GM12878 (cell line): ENCODE results near the gene USP46. TPM values are rescaled to one million over a fixed set of nuclear protein-coding genes. Genes with fewer than 3 reads are reported as not detected.

Experiments
- BHLHE40 ChIP-seq, 2 experiments: fragments of 450-650 bp in 1 of 2; IDR thresholded peaks; 2 replicates each; pipeline ENCODE4 v1.6.1; 2011 to 2017; ENCODE audit warnings: low read depth in 2 of 2, borderline replicate concordance in 1 of 2, improper control_type of control experiment in 1 of 2, low read length in 1 of 2, mild to moderate bottlenecking in 1 of 2
- CHD2 ChIP-seq: IDR thresholded peaks from 2 replicates; pipeline ENCODE4 v1.6.1; 2011; ENCODE audit warnings: low read depth, low read length, improper control_type of control experiment, borderline replicate concordance
- EED ChIP-seq: sonication (generic); IDR thresholded peaks from 2 replicates; pipeline ENCODE4 v1.6.1; 2016; ENCODE audit warnings: antibody characterized with exemption, low read depth
- HDAC2 ChIP-seq: fragments of 200-600 bp; sonication (generic); IDR thresholded peaks from 2 replicates; pipeline ENCODE4 v1.6.1; 2017
- HDAC6 ChIP-seq: fragments of 200-600 bp; sonication (generic); IDR thresholded peaks from one replicate; pipeline ENCODE4 v1.8.0; 2017; ENCODE audit warnings: antibody characterized with exemption; ENCODE audit not compliant: unreplicated experiment
- HSF1 ChIP-seq: fragments of 150-350 bp; IDR thresholded peaks from 2 replicates; pipeline ENCODE4 v1.6.1; 2014; ENCODE audit warnings: mild to moderate bottlenecking, low read depth, low read length
- KLF5 ChIP-seq: fragments of 450-650 bp; IDR thresholded peaks from 2 replicates; pipeline ENCODE4 v1.6.1; 2014; ENCODE audit warnings: mild to moderate bottlenecking; ENCODE audit not compliant: partially characterized antibody
- MAX ChIP-seq: IDR thresholded peaks from 2 replicates; pipeline ENCODE4 v1.6.1; 2012; ENCODE audit warnings: low read depth, low read length, improper control_type of control experiment
- MEF2A ChIP-seq: IDR thresholded peaks from 2 replicates; pipeline ENCODE4 v1.6.1; 2011; ENCODE audit warnings: low read depth, mild to moderate bottlenecking, low read length, moderate library complexity; ENCODE audit not compliant: insufficient read depth
- MTA2 ChIP-seq: fragments of 450-650 bp; IDR thresholded peaks from 2 replicates; pipeline ENCODE4 v1.6.1; 2016; ENCODE audit warnings: low read depth, mild to moderate bottlenecking, moderate library complexity
- MXI1 ChIP-seq: fragments of 150-350 bp; IDR thresholded peaks from 2 replicates; pipeline ENCODE4 v1.6.1; 2011; ENCODE audit warnings: low read depth, mild to moderate bottlenecking, inconsistent platforms, low read length, improper control_type of control experiment
- MYB ChIP-seq: fragments of 150-350 bp; IDR thresholded peaks from 2 replicates; pipeline ENCODE4 v1.6.1; 2014; ENCODE audit warnings: mild to moderate bottlenecking, low read depth, low read length, borderline replicate concordance
- NBN ChIP-seq: fragments of 450-650 bp; IDR thresholded peaks from 2 replicates; pipeline ENCODE4 v1.6.1; 2016
- NFYA ChIP-seq: IDR thresholded peaks from 2 replicates; pipeline ENCODE4 v1.6.1; 2011; ENCODE audit warnings: low read depth, mild to moderate bottlenecking, low read length, improper control_type of control experiment, borderline replicate concordance
- NFYB ChIP-seq: IDR thresholded peaks from 2 replicates; pipeline ENCODE4 v1.6.1; 2011; ENCODE audit warnings: low read depth, mild to moderate bottlenecking, low read length, improper control_type of control experiment, moderate library complexity; ENCODE audit not compliant: insufficient read depth
- NR2C2 ChIP-seq: IDR thresholded peaks from 2 replicates; pipeline ENCODE4 v1.6.1; 2011; ENCODE audit warnings: borderline replicate concordance, low read depth; ENCODE audit not compliant: control insufficient read depth, insufficient read length
- PKNOX1 ChIP-seq: fragments of 450-650 bp; IDR thresholded peaks from 2 replicates; pipeline ENCODE4 v1.6.1; 2016; ENCODE audit warnings: mild to moderate bottlenecking
- RBBP5 ChIP-seq: fragments of 200-600 bp; sonication (generic); conservative IDR thresholded peaks from 2 replicates; pipeline ENCODE4 v1.6.1; 2016
- SIX5 ChIP-seq: IDR thresholded peaks from 2 replicates; pipeline ENCODE4 v1.6.1; 2011; ENCODE audit warnings: mild to moderate bottlenecking, low read depth, low read length, moderate library complexity; ENCODE audit not compliant: severe bottlenecking
- SMARCA5 ChIP-seq: fragments of 450-650 bp; IDR thresholded peaks from 2 replicates; pipeline ENCODE4 v1.6.1; 2017; ENCODE audit warnings: mild to moderate bottlenecking
- SREBF2 ChIP-seq: IDR thresholded peaks from 2 replicates; pipeline ENCODE4 v1.6.1; 2012; ENCODE audit warnings: mild to moderate bottlenecking, low read length
- STAT1 ChIP-seq: fragments of 450-650 bp; conservative IDR thresholded peaks from 2 replicates; pipeline ENCODE4 v1.6.1; 2014; ENCODE audit warnings: antibody characterized with exemption, mild to moderate bottlenecking
- STAT3 ChIP-seq: IDR thresholded peaks from 2 replicates; pipeline ENCODE4 v1.6.1; 2011; ENCODE audit warnings: low read depth, low read length, improper control_type of control experiment
- ZBED1 ChIP-seq: IDR thresholded peaks from 2 replicates; pipeline ENCODE4 v1.6.1; 2016; ENCODE audit warnings: borderline replicate concordance
- ZBTB33 ChIP-seq: fragments of 450-650 bp; IDR thresholded peaks from 2 replicates; pipeline ENCODE4 v1.6.1; 2017; ENCODE audit warnings: mild to moderate bottlenecking
- ZNF207 ChIP-seq: fragments of 450-650 bp; IDR thresholded peaks from 2 replicates; pipeline ENCODE4 v1.6.1; 2014; ENCODE audit warnings: antibody characterized with exemption, mild to moderate bottlenecking, borderline replicate concordance
- polyA plus RNA-seq, 11 experiments: library from polyadenylated mRNA; depleted of rRNA in 4 of 11; unstranded in 6 of 11; stranded (reverse) in 5 of 11; fragments of >200 nt; fragmentation: Nextera tagmentation in 4 of 11; fragmentation: Illumina TruSeq in 1 of 11; extraction: Ambion mirVana in 4 of 11; extraction: Trizol in 1 of 11; gene quantifications; 1 replicate in 1 of 11; 2 replicates in 10 of 11; pipeline versions ENCODE4 v1.2.1 to v1.2.3, GENCODE V29; 2011 to 2016; ENCODE audit warnings: inconsistent platforms in 2 of 11, missing spikeins in 2 of 11, low read depth in 1 of 11
- total RNA-seq, 4 experiments: library from RNA; depleted of rRNA in 3 of 4; stranded (reverse); fragments of >200 nt in 3 of 4; fragmentation: Illumina TruSeq in 1 of 4; extraction: Trizol in 1 of 4; gene quantifications; 2 replicates each; pipeline versions ENCODE4 v1.2.1 to v1.2.3, GENCODE V29; 2013 to 2021

USP46 gene
- total and polyA plus RNA-seq, 10 of the 15 experiments (the other 5 are each of a cell fraction or from before 2014, with no cell fraction given), result 5.3 to 20.1 (median 12.0) TPM

- TF ChIP-seq STAT3 (no peak), MAX (no peak), NFYA (no peak), MXI1 (no peak), SREBF2 (no peak), ZBED1 (no peak), MEF2A (peak; percentile 58; the same call in 1 of the 2 replicates), NFYB (no peak), HDAC6 (no peak), KLF5 (no peak), MTA2 (peak; percentile 59; the same call in 1 of the 2 replicates), PKNOX1 (no peak), CHD2 (no peak), BHLHE40 (IDR thresholded peaks at IDR 0.05; ENCODE audit: borderline replicate concordance in 1 of 2, low read depth in 2 of 2, low read length in 1 of 2) (no peak), HDAC2 (no peak), RBBP5 (no peak), ZBTB33 (no peak), SMARCA5 (no peak), EED (peak; percentile 53; the same call in 1 of the 2 replicates), ZNF207 (no peak), MYB (no peak), NBN (no peak), NR2C2 (no peak), STAT1 (no peak), HSF1 (no peak), SIX5 (no peak)
Observed at GRCh38 chr4:52701207-52701606, 42.1 kb upstream of the USP46 start (continued).
